Measurements from ENCODE around the gene STX4.

- no peak for TF ChIP-seq CTCF (IDR thresholded peaks at IDR 0.05)
- peak; percentile 79 to 91 for TF ChIP-seq POLR2A (IDR thresholded peaks at IDR 0.05)
Observed at GRCh38 chr16:31033709-31034492, 543 bp downstream of the STX4 start.

All from Peyer's patch (tissue), 4 donors.